Measurements from ENCODE around the gene PUM2.

PUM2 gene

GRCh38 chr2:20199633-20200270, 150.9 kb downstream of the PUM2 start:
- no peak for DNase-seq (ENCODE audit: low spot score)

GRCh38 chr2:20198796-20199632, 151.6 kb downstream of the PUM2 start:
- DNase-seq (ENCODE audit: low spot score) = no peak

All from AG20443 (cell line).